SK-N-SH treated with all-trans-retinoic acid at 6 μM for 48 hours (cell line): ENCODE data around the gene CDC6.
A peak's percentile ranks its signal among the peaks of the same experiment; 100 is the strongest.

Source experiments
- PATZ1 ChIP-seq: fragments of 250-450 bp; sonication (Bioruptor Pico); IDR thresholded peaks from 2 replicates; pipeline ENCODE4 v1.8.0; 2020; ENCODE audit warnings: mild to moderate bottlenecking, moderate library complexity, borderline replicate concordance
- TSHZ2 ChIP-seq: fragments of 250-450 bp; sonication (Bioruptor Pico); IDR thresholded peaks from 2 replicates; pipeline ENCODE4 v1.5.0; 2020; ENCODE audit warnings: mild to moderate bottlenecking, moderate library complexity

- no peak for TF ChIP-seq TSHZ2 (CRISPR knock-in tag)
- TF ChIP-seq PATZ1 (CRISPR knock-in tag) = peak; percentile 86; the same call in 1 of the 2 replicates
These were observed 26.9 kb downstream of the CDC6 start for GRCh38 chr17:40314584-40314956.
